Activated T-helper 1 cell treated with anti-CD3 and anti-CD28 coated beads, Interleukin-12 subunit alpha, Interleukin-12 subunit beta, Interleukin-2, Interleukin-4 antibody, amounts not matched to agents 30 ng/mL and 10 ng/mL and 1 ng/mL, durations not matched to agents 14 hours and 24 hours and 36 hours (primary cell): Measurements from ENCODE around the gene ZNFX1. TPM values are rescaled to one million over a fixed set of nuclear protein-coding genes. Genes with fewer than 3 reads are reported as not detected.

ENCODE experiments used
- DNase-seq: peaks from one replicate; pipeline ENCODE4 v3.0.0; 2021; ENCODE audit warnings: low spot score
- H3K27ac Mint-ChIP-seq: one replicate; pipeline ENCODE4 v1.8.0; 2021; ENCODE audit warnings: mild to moderate bottlenecking, mixed read lengths
- H3K27me3 Mint-ChIP-seq: one replicate; pipeline ENCODE4 v1.8.0; 2022; ENCODE audit warnings: mild to moderate bottlenecking, moderate library complexity, mixed read lengths; ENCODE audit not compliant: insufficient read depth
- H3K36me3 Mint-ChIP-seq: one replicate; pipeline ENCODE4 v1.8.0; 2021; ENCODE audit warnings: low read depth, mixed read lengths
- H3K4me1 Mint-ChIP-seq: one replicate; pipeline ENCODE4 v1.8.0; 2021; ENCODE audit warnings: low read depth, mixed read lengths
- H3K4me3 Mint-ChIP-seq: one replicate; pipeline ENCODE4 v1.8.0; 2021; ENCODE audit warnings: mild to moderate bottlenecking, moderate library complexity, mixed read lengths
- H3K9me3 Mint-ChIP-seq: one replicate; pipeline ENCODE4 v1.8.0; 2021; ENCODE audit warnings: mixed read lengths
- intact Hi-C: fragments of 100-400 bp; cut with micrococcal nuclease; formaldehyde crosslinking; loops from one replicate; pipeline ENCODE4 v1.15.1; 2024
- total RNA-seq: library from RNA; stranded (reverse); gene quantifications from 2 replicates; pipeline ENCODE4 v1.2.3, GENCODE V29; 2022

ZNFX1 gene
- total RNA-seq, 1 donor from 2014 or later, result 68.9 TPM

- intact Hi-C loops, result no loop called here
- H3K36me3 Mint-ChIP-seq, result peaks cover 88% of the 10 kb centered on the region
- H3K4me1 Mint-ChIP-seq, result peaks cover 77% of the 10 kb centered on the region
- H3K27me3 Mint-ChIP-seq, result no peaks in the 10 kb centered on the region
- H3K4me3 Mint-ChIP-seq, result peak overlapping the region; percentile 99
- peak overlapping the region; percentile 73 for H3K27ac Mint-ChIP-seq
- H3K9me3 Mint-ChIP-seq, result peaks cover 55% of the 10 kb centered on the region
- DNase-seq, result no peak
These were observed 3.4 kb upstream of the ZNFX1 start for GRCh38 chr20:49281059-49281912.

- peaks cover 77% of the 10 kb centered on the region for H3K4me1 Mint-ChIP-seq
- peaks cover 47% of the 10 kb centered on the region for H3K9me3 Mint-ChIP-seq
- H3K36me3 Mint-ChIP-seq, result peaks cover 84% of the 10 kb centered on the region
- peak overlapping the region; percentile 99 for H3K4me3 Mint-ChIP-seq
- no peaks in the 10 kb centered on the region for H3K27me3 Mint-ChIP-seq
- peak overlapping the region; percentile 95 for H3K27ac Mint-ChIP-seq
- DNase-seq, result no peak
- intact Hi-C loops, result no loop called here
These were observed 2.7 kb upstream of the ZNFX1 start for GRCh38 chr20:49280463-49281058.

GRCh38 chr20:49279677-49280462 is 2.0 kb upstream of the ZNFX1 start:
- peaks cover 77% of the 10 kb centered on the region for H3K4me1 Mint-ChIP-seq
- intact Hi-C loops, result loop anchor here (2.0 to 10.0 kb wide), 5 partner anchors 113 to 1655 kb away; partner anchors contain the start of genes ADNP, RNF114 and SLC9A8
- H3K27me3 Mint-ChIP-seq, result no peaks in the 10 kb centered on the region
- peaks cover 82% of the 10 kb centered on the region for H3K36me3 Mint-ChIP-seq
- H3K27ac Mint-ChIP-seq, result peak overlapping the region; percentile 95
- peaks cover 42% of the 10 kb centered on the region for H3K9me3 Mint-ChIP-seq
- H3K4me3 Mint-ChIP-seq, result peak overlapping the region; percentile 99
- DNase-seq, result no peak

GRCh38 chr20:49278818-49279676 is 1.2 kb upstream of the ZNFX1 start:
- Mint-ChIP-seq H3K27ac (peak overlapping the region; percentile 95), H3K27me3 (no peaks in the 10 kb centered on the region), H3K4me3 (peak overlapping the region; percentile 99), H3K4me1 (peaks cover 69% of the 10 kb centered on the region), H3K36me3 (peaks cover 74% of the 10 kb centered on the region), H3K9me3 (peaks cover 37% of the 10 kb centered on the region)
- DNase-seq, result no peak
- intact Hi-C loops, result loop anchor here (1.0 to 10.0 kb wide), 10 partner anchors 44 to 1656 kb away; partner anchors contain the start of genes ADNP, CSE1L, DDX27 and RNF114

- no peaks in the 10 kb centered on the region for H3K27me3 Mint-ChIP-seq
- peak overlapping the region; percentile 98 for H3K27ac Mint-ChIP-seq
- H3K9me3 Mint-ChIP-seq, result peaks cover 25% of the 10 kb centered on the region
- peak overlapping the region; percentile 99 for H3K4me3 Mint-ChIP-seq
- DNase-seq, result no peak
- intact Hi-C loops, result loop anchor here (1.0 to 10.0 kb wide), 12 partner anchors 46 to 1657 kb away; partner anchors contain the start of genes ADNP, CSE1L, DDX27 and RNF114
- H3K36me3 Mint-ChIP-seq, result peaks cover 67% of the 10 kb centered on the region
- peaks cover 58% of the 10 kb centered on the region for H3K4me1 Mint-ChIP-seq
These were observed 146 bp downstream of the ZNFX1 start for GRCh38 chr20:49277786-49278035.

GRCh38 chr20:49276961-49277785 is 684 bp downstream of the ZNFX1 start:
- Mint-ChIP-seq H3K4me3 (peak overlapping the region; percentile 99), H3K4me1 (peaks cover 58% of the 10 kb centered on the region), H3K36me3 (peaks cover 67% of the 10 kb centered on the region), H3K27me3 (no peaks in the 10 kb centered on the region), H3K9me3 (peaks cover 21% of the 10 kb centered on the region), H3K27ac (peak overlapping the region; percentile 98)
- intact Hi-C loops, result loop anchor here (2.0 to 10.0 kb wide), 5 partner anchors 110 to 1658 kb away; partner anchors contain the start of gene ADNP
- DNase-seq, result peak; percentile 40

- Mint-ChIP-seq H3K36me3 (peaks cover 64% of the 10 kb centered on the region), H3K9me3 (peaks cover 15% of the 10 kb centered on the region), H3K4me3 (peak overlapping the region; percentile 99), H3K27ac (peak overlapping the region; percentile 98), H3K4me1 (peaks cover 56% of the 10 kb centered on the region), H3K27me3 (no peaks in the 10 kb centered on the region)
- intact Hi-C loops, result loop anchor here (2.0 to 10.0 kb wide), 5 partner anchors 109 to 1658 kb away; partner anchors contain the start of gene ADNP
- DNase-seq, result peak; percentile 29
These were observed 1.5 kb downstream of the ZNFX1 start for GRCh38 chr20:49276161-49276960.

GRCh38 chr20:49275636-49276035 is 2.2 kb downstream of the ZNFX1 start:
- Mint-ChIP-seq H3K27me3 (no peaks in the 10 kb centered on the region), H3K27ac (peak overlapping the region; percentile 83), H3K9me3 (peaks cover 8% of the 10 kb centered on the region), H3K36me3 (peaks cover 64% of the 10 kb centered on the region), H3K4me3 (peak overlapping the region; percentile 99), H3K4me1 (peaks cover 56% of the 10 kb centered on the region)
- intact Hi-C loops, result loop anchor here (2.0 to 10.0 kb wide), 5 partner anchors 108 to 1659 kb away; partner anchors contain the start of gene ADNP
- no peak for DNase-seq

- intact Hi-C loops, result loop anchor here (5.0 to 10.0 kb wide), 3 partner anchors 108 to 1660 kb away; partner anchors contain the start of gene ADNP
- H3K4me1 Mint-ChIP-seq, result peaks cover 56% of the 10 kb centered on the region
- no peaks in the 10 kb centered on the region for H3K27me3 Mint-ChIP-seq
- H3K27ac Mint-ChIP-seq, result peak overlapping the region; percentile 83
- no peak for DNase-seq
- H3K36me3 Mint-ChIP-seq, result peaks cover 64% of the 10 kb centered on the region
- peaks cover 5% of the 10 kb centered on the region for H3K9me3 Mint-ChIP-seq
- peak overlapping the region; percentile 99 for H3K4me3 Mint-ChIP-seq
These were observed 2.6 kb downstream of the ZNFX1 start for GRCh38 chr20:49275216-49275615.

GRCh38 chr20:49273696-49274277 is 4.1 kb downstream of the ZNFX1 start:
- H3K4me1 Mint-ChIP-seq, result peaks cover 62% of the 10 kb centered on the region

More at GRCh38 chr20:49273696-49274277, 4.1 kb downstream of the ZNFX1 start:
- no peaks in the 10 kb centered on the region for H3K27me3 Mint-ChIP-seq
- H3K36me3 Mint-ChIP-seq, result peaks cover 63% of the 10 kb centered on the region
- DNase-seq, result no peak
- H3K4me3 Mint-ChIP-seq, result peak overlapping the region; percentile 26
- H3K27ac Mint-ChIP-seq, result peak overlapping the region; percentile 40
- intact Hi-C loops, result loop anchor here (10.0 kb wide), 1 partner anchor 1661 kb away; the partner anchor contains the start of gene ADNP
- peaks cover 4% of the 10 kb centered on the region for H3K9me3 Mint-ChIP-seq
